H9 (cell line): ENCODE data around the gene FHIT. TPM values are rescaled to one million over a fixed set of nuclear protein-coding genes. Genes with fewer than 3 reads are reported as not detected.

Source experiments
- DNase-seq: peaks from one replicate; pipeline ENCODE4 v3.0.0-alpha.2; 2017
- H2AFZ ChIP-seq: one replicate; pipeline ENCODE4 v1.6.1; 2013; ENCODE audit warnings: mild to moderate bottlenecking, low read length, control low read depth, moderate library complexity
- H2AK5ac ChIP-seq: 2 replicates; pipeline ENCODE4 v1.6.1; 2013; ENCODE audit warnings: low read length, control low read depth, mixed read lengths; ENCODE audit not compliant: insufficient read length
- H2BK120ac ChIP-seq: one replicate; pipeline ENCODE4 v1.6.1; 2013; ENCODE audit warnings: low read depth, mild to moderate bottlenecking, low read length, control low read depth, inconsistent platforms; ENCODE audit not compliant: poor library complexity, severe bottlenecking
- H2BK12ac ChIP-seq: 2 replicates; pipeline ENCODE4 v1.6.1; 2013; ENCODE audit warnings: low read length, control low read depth, mixed read lengths, low read depth; ENCODE audit not compliant: insufficient read length
- H2BK15ac ChIP-seq: 2 replicates; pipeline ENCODE4 v1.6.1; 2013; ENCODE audit warnings: low read depth, low read length, control low read depth
- H2BK20ac ChIP-seq: one replicate; pipeline ENCODE4 v1.6.1; 2013; ENCODE audit warnings: low read depth, mild to moderate bottlenecking, low read length, control low read depth, inconsistent platforms; ENCODE audit not compliant: poor library complexity, severe bottlenecking
- H2BK5ac ChIP-seq: 2 replicates; pipeline ENCODE4 v1.6.1; 2013; ENCODE audit warnings: low read length, control low read depth, mixed read lengths; ENCODE audit not compliant: insufficient read length
- H3K14ac ChIP-seq: 2 replicates; pipeline ENCODE4 v1.6.1; 2013; ENCODE audit warnings: low read length, control low read depth; ENCODE audit not compliant: insufficient read depth
- H3K18ac ChIP-seq: 2 replicates; pipeline ENCODE4 v1.6.1; 2013; ENCODE audit warnings: low read depth, mild to moderate bottlenecking, mixed read lengths, low read length, control low read depth; ENCODE audit not compliant: insufficient read length
- H3K23ac ChIP-seq: 2 replicates; pipeline ENCODE4 v1.6.1; 2013; ENCODE audit warnings: low read length, control low read depth, mixed read lengths, low read depth; ENCODE audit not compliant: insufficient read length
- H3K23me2 ChIP-seq: 2 replicates; pipeline ENCODE4 v1.6.1; 2013; ENCODE audit warnings: low read depth, mild to moderate bottlenecking, mixed read lengths, low read length, control low read depth; ENCODE audit not compliant: insufficient read length, poor library complexity, severe bottlenecking
- H3K27ac ChIP-seq: 2 replicates; pipeline ENCODE4 v1.5.1; 2013; ENCODE audit warnings: low read length, control low read depth, mixed read lengths, low read depth; ENCODE audit not compliant: insufficient read length
- H3K27me3 ChIP-seq: 2 replicates; pipeline ENCODE4 v1.6.1; 2013; ENCODE audit warnings: low read length, control low read depth, inconsistent platforms; ENCODE audit not compliant: insufficient read depth
- H3K4ac ChIP-seq: 2 replicates; pipeline ENCODE4 v1.6.1; 2013; ENCODE audit warnings: low read depth, mild to moderate bottlenecking, control low read depth, inconsistent platforms, low read length, moderate library complexity
- H3K4me1 ChIP-seq: 2 replicates; pipeline ENCODE4 v1.6.1; 2013; ENCODE audit warnings: low read length, control low read depth, inconsistent platforms; ENCODE audit not compliant: insufficient read depth
- H3K4me2 ChIP-seq: 2 replicates; pipeline ENCODE4 v1.6.1; 2013; ENCODE audit warnings: low read length, control low read depth, mixed read lengths; ENCODE audit not compliant: insufficient read length, insufficient read depth
- H3K56ac ChIP-seq: 2 replicates; pipeline ENCODE4 v1.6.1; 2013; ENCODE audit warnings: low read depth, mild to moderate bottlenecking, mixed read lengths, low read length, control low read depth; ENCODE audit not compliant: insufficient read length
- H3K79me1 ChIP-seq: 2 replicates; pipeline ENCODE4 v1.6.1; 2013; ENCODE audit warnings: low read depth, mild to moderate bottlenecking, moderate library complexity, low read length, control low read depth, inconsistent platforms; ENCODE audit not compliant: insufficient read depth, poor library complexity, severe bottlenecking
- H3K79me2 ChIP-seq: 2 replicates; pipeline ENCODE4 v1.6.1; 2013; ENCODE audit warnings: low read length, control low read depth, inconsistent platforms; ENCODE audit not compliant: insufficient read depth
- H3K9ac ChIP-seq: 2 replicates; pipeline ENCODE4 v1.6.1; 2013; ENCODE audit warnings: low read length, control low read depth, mixed read lengths; ENCODE audit not compliant: insufficient read length; ENCODE audit errors: extremely low read depth
- H3K9me3 ChIP-seq: one replicate; pipeline ENCODE4 v1.6.1; 2013; ENCODE audit warnings: low read depth, low read length, inconsistent platforms; ENCODE audit not compliant: control insufficient read depth
- H3T11ph ChIP-seq: one replicate; pipeline ENCODE4 v1.6.1; 2013; ENCODE audit warnings: mild to moderate bottlenecking, low read length, control low read depth, inconsistent platforms
- H4K20me1 ChIP-seq: one replicate; pipeline ENCODE4 v1.6.1; 2013; ENCODE audit not compliant: control insufficient read depth, insufficient read length, insufficient read depth
- H4K5ac ChIP-seq: 2 replicates; pipeline ENCODE4 v1.6.1; 2013; ENCODE audit warnings: low read depth, mild to moderate bottlenecking, mixed read lengths, low read length, control low read depth; ENCODE audit not compliant: insufficient read length
- H4K8ac ChIP-seq: replicated peaks from 2 replicates; pipeline ENCODE4 v1.6.1; 2013; ENCODE audit warnings: low read length, control low read depth, mixed read lengths, low read depth; ENCODE audit not compliant: insufficient read length
- H4K91ac ChIP-seq: 2 replicates; pipeline ENCODE4 v1.6.1; 2013; ENCODE audit warnings: low read depth, mild to moderate bottlenecking, moderate library complexity, mixed read lengths, low read length, control low read depth; ENCODE audit not compliant: insufficient read length
- H3K27ac Mint-ChIP-seq, 3 experiments: 2 replicates in 2 of 3; 3 replicates in 1 of 3; pipeline ENCODE4 v1.8.0; 2020 to 2021; ENCODE audit warnings: mixed read lengths in 3 of 3, mild to moderate bottlenecking in 1 of 3, moderate library complexity in 1 of 3
- H3K27me3 Mint-ChIP-seq: 2 replicates; pipeline ENCODE4 v1.8.0; 2021; ENCODE audit warnings: low read depth, mild to moderate bottlenecking, moderate library complexity, mixed read lengths
- H3K36me3 Mint-ChIP-seq, 3 experiments: 2 replicates in 2 of 3; 3 replicates in 1 of 3; pipeline ENCODE4 v1.8.0; 2020 to 2021; ENCODE audit warnings: low read depth in 3 of 3, mixed read lengths in 3 of 3; ENCODE audit not compliant: insufficient read depth in 1 of 3
- H3K4me1 Mint-ChIP-seq, 2 experiments: 2 replicates each; pipeline ENCODE4 v1.8.0; 2020; ENCODE audit warnings: mixed read lengths in 2 of 2
- H3K4me3 Mint-ChIP-seq, 2 experiments: 2 replicates in 1 of 2; 3 replicates in 1 of 2; pipeline ENCODE4 v1.8.0; 2020 to 2021; ENCODE audit warnings: mild to moderate bottlenecking in 2 of 2, mixed read lengths in 2 of 2, moderate library complexity in 1 of 2
- H3K9me3 Mint-ChIP-seq, 2 experiments: 2 replicates in 1 of 2; 3 replicates in 1 of 2; pipeline ENCODE4 v1.8.0; 2020; ENCODE audit warnings: mild to moderate bottlenecking in 2 of 2, mixed read lengths in 2 of 2, moderate library complexity in 1 of 2
- CTCF ChIP-seq: fragments of 200-600 bp; sonication (generic); conservative IDR thresholded peaks from 3 replicates; pipeline ENCODE4 v1.8.0; 2021; ENCODE audit warnings: antibody characterized with exemption, mild to moderate bottlenecking
- WGBS: extraction: QIAGEN DNeasy Blood & Tissue Kit; methylation state at CpG from one replicate; pipeline ENCODE4 v1.1.7; 2013; ENCODE audit warnings: missing lambda C conversion rate, low lambda C conversion rate, mixed read lengths; ENCODE audit not compliant: insufficient read length; ENCODE audit errors: extremely low coverage; 5-methylcytosine and 5-hydroxymethylcytosine counted together
- total RNA-seq: library from RNA; stranded (reverse); gene quantifications from 2 replicates; pipeline ENCODE4 v1.2.1, GENCODE V29; 2021

Gene FHIT
- total RNA-seq, 1 experiment from 2014 or later = 3.0 TPM

- Histone ChIP-seq H3K4me1 (no peaks in the 10 kb centered on the region), H3K14ac (no peak overlapping the region), H3K27ac (no peak overlapping the region), H3K23ac (no peak overlapping the region), H4K5ac (no peak overlapping the region), H2AFZ (no peak overlapping the region), H3K79me1 (no peaks in the 10 kb centered on the region), H3K18ac (no peak overlapping the region), H2BK20ac (no peak overlapping the region), H3K4ac (no peak overlapping the region), H2BK120ac (no peak overlapping the region), H2BK12ac (no peak overlapping the region), H4K91ac (no peak overlapping the region), H2BK15ac (no peak overlapping the region), H4K20me1 (no peaks in the 10 kb centered on the region), H3K79me2 (no peaks in the 10 kb centered on the region), H3K23me2 (no peaks in the 10 kb centered on the region), H4K8ac (no peak overlapping the region), H3K9ac (no peak overlapping the region), H3K4me2 (no peak overlapping the region), H3K56ac (no peak overlapping the region), H3T11ph (no peak overlapping the region), H2BK5ac (no peak overlapping the region), H3K27me3 (no peaks in the 10 kb centered on the region), H3K9me3 (no peaks in the 10 kb centered on the region), H2AK5ac (no peak overlapping the region)
- no peaks in the 10 kb centered on the region for H3K9me3 Mint-ChIP-seq
- H3K27ac Mint-ChIP-seq = no peak overlapping the region
- no peaks in the 10 kb centered on the region; the same call in 1 of the 2 replicates for H3K27me3 Mint-ChIP-seq
- H3K4me1 Mint-ChIP-seq = no peaks in the 10 kb centered on the region
- no peak overlapping the region for H3K4me3 Mint-ChIP-seq
- no peak for TF ChIP-seq CTCF
- no peak for DNase-seq
- no peaks in the 10 kb centered on the region for H3K36me3 Mint-ChIP-seq
- no CpG with 5 or more reads among the region's 1 CpG for whole genome bisulfite sequencing
Measured at GRCh38 chr3:60030982-60031381, 1220.3 kb downstream of the FHIT start.
